HepG2 (cell line): Measurements from ENCODE around the gene PTPRE. TPM values are rescaled to one million over a fixed set of nuclear protein-coding genes. Genes with fewer than 3 reads are reported as not detected.

Experiments used
- ATAC-seq: fragments of 200-7000 bp; cut with Tn5 transposase; 3 replicates; pipeline ENCODE4 v1.9.1; 2020; ENCODE audit warnings: mild to moderate bottlenecking, moderate library complexity
- BruUV-seq: library from RNA; stranded (reverse); fragments of 400-500 nt; replicated peaks from 2 replicates; lab custom pipeline; 2021; lab: Mats Ljungman, UMichigan
- CTCF ChIA-PET: fragments of 300-600 bp; formaldehyde crosslinking; extraction: SDS; loops from one replicate; lab custom pipeline; 2021; ENCODE audit warnings: low total read pairs, inconsistent platforms, low intra/inter-chr PET ratio; lab: Yijun Ruan, JAX
- POLR2A ChIA-PET: fragments of 350-600 bp; sonication (Branson Sonifier 250); formaldehyde crosslinking; loops from one replicate; lab custom pipeline; 2020; ENCODE audit warnings: antibody characterized with exemption, inconsistent platforms; lab: Yijun Ruan, JAX
- DNase-seq: peaks from one replicate; pipeline ENCODE4 v3.0.0-alpha.2; 2015; ENCODE audit warnings: low spot score
- FAIRE-seq: peaks from 3 replicates; lab custom pipeline; 2011; peaks lifted over from hg19 to GRCh38; lab: Jason Lieb, UNC
- H2AFZ ChIP-seq: one replicate; pipeline ENCODE4 v1.6.1; 2011; ENCODE audit warnings: low read length, inconsistent platforms
- H3K27ac ChIP-seq: fragments of 300-600 bp; 3 replicates; pipeline ENCODE4 v1.8.0; 2011; ENCODE audit warnings: mixed run types, mild to moderate bottlenecking, mixed read lengths, low read length, inconsistent platforms; ENCODE audit not compliant: insufficient read depth; ENCODE audit errors: extremely low read length
- H3K27me3 ChIP-seq, 2 experiments: fragments of 200-600 bp in 1 of 2; 2 replicates in 1 of 2; 3 replicates in 1 of 2; pipeline versions ENCODE4 v1.6.0 to v1.8.0; 2011; ENCODE audit warnings: low read length in 2 of 2, mild to moderate bottlenecking in 2 of 2, moderate library complexity in 2 of 2, inconsistent platforms in 1 of 2; ENCODE audit not compliant: insufficient read depth in 2 of 2, control insufficient read depth in 1 of 2
- H3K36me3 ChIP-seq, 2 experiments: fragments of 200-600 bp in 1 of 2; replicated peaks in 1 of 2; 2 replicates in 1 of 2; 3 replicates in 1 of 2; pipeline versions ENCODE4 v1.5.1 to v1.8.0; 2011; ENCODE audit warnings: low read length in 2 of 2, inconsistent platforms in 1 of 2; ENCODE audit not compliant: insufficient read depth in 2 of 2, control insufficient read depth in 1 of 2
- H3K4me1 ChIP-seq: 2 replicates; pipeline ENCODE4 v1.5.1; 2012; ENCODE audit warnings: low read length, inconsistent platforms; ENCODE audit not compliant: insufficient read depth
- H3K4me2 ChIP-seq: 2 replicates; pipeline ENCODE4 v1.6.0; 2011; ENCODE audit warnings: low read depth, low read length, inconsistent platforms
- H3K4me3 ChIP-seq, 3 experiments: fragments of 200-600 bp in 1 of 3; sonication (generic), shearing (Covaris generic) in 1 of 3; replicated peaks in 1 of 3; 2 replicates each; pipeline ENCODE4 v1.5.1; 2011 to 2016; ENCODE audit warnings: low read length in 3 of 3, inconsistent platforms in 2 of 3, low read depth in 2 of 3, mild to moderate bottlenecking in 2 of 3, control low read depth in 1 of 3, mixed read lengths in 1 of 3; ENCODE audit not compliant: insufficient read depth in 1 of 3
- H3K79me2 ChIP-seq: one replicate; pipeline ENCODE4 v1.6.1; 2011; ENCODE audit warnings: low read length, inconsistent platforms; ENCODE audit not compliant: insufficient read depth
- H3K9ac ChIP-seq: 2 replicates; pipeline ENCODE4 v1.6.0; 2011; ENCODE audit warnings: mild to moderate bottlenecking, low read depth, low read length, inconsistent platforms; ENCODE audit not compliant: insufficient read depth
- H3K9me3 ChIP-seq: 2 replicates; pipeline ENCODE4 v1.5.1; 2012; ENCODE audit warnings: mild to moderate bottlenecking, low read length
- H4K20me1 ChIP-seq: 2 replicates; pipeline ENCODE4 v1.6.0; 2011; ENCODE audit warnings: inconsistent platforms, mild to moderate bottlenecking, low read length, moderate library complexity; ENCODE audit not compliant: insufficient read depth
- ERF ChIP-seq: IDR thresholded peaks from 2 replicates; pipeline ENCODE4 v1.6.1; 2018; ENCODE audit warnings: missing biosample characterization, missing genetic modification reagents
- HOXA7 ChIP-seq: sonication (generic); formaldehyde crosslinking; IDR thresholded peaks from 2 replicates; pipeline ENCODE4 v1.8.1; 2022; ENCODE audit warnings: mild to moderate bottlenecking, missing genetic modification reagents, moderate library complexity
- KDM5A ChIP-seq: fragments of 200-600 bp; sonication (generic); IDR thresholded peaks from 2 replicates; pipeline ENCODE4 v1.7.0; 2018; ENCODE audit warnings: antibody characterized with exemption, mild to moderate bottlenecking, low read length, borderline replicate concordance
- NR2C2 ChIP-seq: sonication (generic); formaldehyde crosslinking; IDR thresholded peaks from 2 replicates; pipeline ENCODE4 v1.4.0; 2020; ENCODE audit warnings: missing genetic modification reagents, mild to moderate bottlenecking, moderate library complexity, borderline replicate concordance
- RBFOX2 ChIP-seq: fragments of 200-400 bp; formaldehyde crosslinking; IDR thresholded peaks from 2 replicates; pipeline ENCODE4 v1.6.1; 2017; ENCODE audit warnings: low read depth, mild to moderate bottlenecking, low read length
- SIX1 ChIP-seq: sonication (generic); formaldehyde crosslinking; IDR thresholded peaks from 2 replicates; pipeline ENCODE4 v1.4.0; 2020; ENCODE audit warnings: missing genetic modification reagents, borderline replicate concordance
- SMAD1 ChIP-seq: sonication (generic); formaldehyde crosslinking; IDR thresholded peaks from 2 replicates; pipeline ENCODE4 v1.4.0; 2020; ENCODE audit warnings: missing genetic modification reagents, low read depth, mild to moderate bottlenecking, borderline replicate concordance
- TARDBP ChIP-seq: sonication (generic); formaldehyde crosslinking; IDR thresholded peaks from 2 replicates; pipeline ENCODE4 v1.8.0; 2022; ENCODE audit warnings: mild to moderate bottlenecking, missing genetic modification reagents
- ZNF205 ChIP-seq: IDR thresholded peaks from 2 replicates; pipeline ENCODE4 v1.6.1; 2018; ENCODE audit warnings: missing biosample characterization, missing genetic modification reagents
- WGBS: methylation state at CpG from one replicate; pipeline ENCODE4 v1.1.6; 2017; ENCODE audit warnings: low lambda C conversion rate; 5-methylcytosine and 5-hydroxymethylcytosine counted together
- in situ Hi-C: cut with HindIII; loops from 2 replicates; pipeline ENCODE4 v1.10.0; 2017; ENCODE audit warnings: low pct_unique_long_range_greater_than_20kb; ENCODE audit not compliant: extremely low pct_ligation_motif_present
- intact Hi-C: fragments of 100-400 bp; cut with micrococcal nuclease; formaldehyde crosslinking; loops from one replicate; pipeline ENCODE4 v1.10.0; 2022; ENCODE audit not compliant: unreplicated experiment
- polyA plus RNA-seq, 8 experiments: library from polyadenylated mRNA; depleted of rRNA in 3 of 8; stranded (reverse) in 7 of 8; unstranded in 1 of 8; fragments of >200 nt; fragmentation: Illumina TruSeq in 4 of 8; extraction: Trizol in 4 of 8; gene quantifications; 2 replicates each; pipeline versions ENCODE4 v1.2.1 to v1.2.3, GENCODE V29; 2011 to 2016; ENCODE audit warnings: low read depth in 4 of 8, missing spikeins in 1 of 8, mixed read lengths in 1 of 8; ENCODE audit not compliant: insufficient read depth in 1 of 8
- total RNA-seq, 5 experiments: library from RNA; depleted of rRNA; stranded (reverse); fragments of >200 nt; fragmentation: Illumina TruSeq; extraction: Trizol; gene quantifications; 2 replicates each; pipeline ENCODE4 v1.2.3, GENCODE V29; 2016; ENCODE audit warnings: low read depth in 1 of 5
- TF ChIP-seq, protein P1 (sequence below): sonication (generic); formaldehyde crosslinking; IDR thresholded peaks from 2 replicates; pipeline ENCODE4 v1.4.0; 2020; ENCODE audit warnings: missing genetic modification reagents
- TF ChIP-seq, protein P2 (sequence below): sonication (generic); formaldehyde crosslinking; IDR thresholded peaks from 2 replicates; pipeline ENCODE4 v1.4.0; 2020; ENCODE audit warnings: missing genetic modification reagents, borderline replicate concordance
- TF ChIP-seq, protein P3 (sequence below): sonication (generic); formaldehyde crosslinking; IDR thresholded peaks from 2 replicates; pipeline ENCODE4 v1.5.0; 2020; ENCODE audit warnings: mild to moderate bottlenecking, missing genetic modification reagents

PTPRE gene
- total and polyA plus RNA-seq, 2 of the 13 experiments (the other 11 are each of a cell fraction or from before 2014, with no cell fraction given) = 0.01 to 0.02 TPM

DNA sequence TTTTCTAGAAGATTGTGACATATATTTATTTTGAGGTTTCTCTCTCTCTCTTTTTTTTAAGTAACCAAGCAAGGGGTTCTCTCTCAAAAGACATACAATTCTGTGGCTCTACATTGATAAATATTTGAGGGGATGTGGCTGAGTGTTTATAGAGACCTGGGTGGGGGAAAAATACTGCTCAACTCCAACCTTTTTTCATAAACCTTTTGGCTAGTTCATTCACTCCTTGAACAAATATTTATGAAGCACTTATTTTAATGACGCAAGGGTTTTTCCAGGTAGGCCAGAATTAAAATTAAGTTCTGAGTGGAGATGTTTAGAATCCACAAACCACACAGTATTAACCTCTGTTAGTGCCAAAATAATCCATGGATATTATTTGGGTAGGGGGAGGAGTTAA lies 100.2 kb downstream of the PTPRE start (continued):
- TF ChIP-seq NR2C2 (CRISPR knock-in tag) = no peak
- TF ChIP-seq ZNF205 = no peak
- TF ChIP-seq SIX1 (CRISPR knock-in tag) = no peak
- TF ChIP-seq, protein P1, sequence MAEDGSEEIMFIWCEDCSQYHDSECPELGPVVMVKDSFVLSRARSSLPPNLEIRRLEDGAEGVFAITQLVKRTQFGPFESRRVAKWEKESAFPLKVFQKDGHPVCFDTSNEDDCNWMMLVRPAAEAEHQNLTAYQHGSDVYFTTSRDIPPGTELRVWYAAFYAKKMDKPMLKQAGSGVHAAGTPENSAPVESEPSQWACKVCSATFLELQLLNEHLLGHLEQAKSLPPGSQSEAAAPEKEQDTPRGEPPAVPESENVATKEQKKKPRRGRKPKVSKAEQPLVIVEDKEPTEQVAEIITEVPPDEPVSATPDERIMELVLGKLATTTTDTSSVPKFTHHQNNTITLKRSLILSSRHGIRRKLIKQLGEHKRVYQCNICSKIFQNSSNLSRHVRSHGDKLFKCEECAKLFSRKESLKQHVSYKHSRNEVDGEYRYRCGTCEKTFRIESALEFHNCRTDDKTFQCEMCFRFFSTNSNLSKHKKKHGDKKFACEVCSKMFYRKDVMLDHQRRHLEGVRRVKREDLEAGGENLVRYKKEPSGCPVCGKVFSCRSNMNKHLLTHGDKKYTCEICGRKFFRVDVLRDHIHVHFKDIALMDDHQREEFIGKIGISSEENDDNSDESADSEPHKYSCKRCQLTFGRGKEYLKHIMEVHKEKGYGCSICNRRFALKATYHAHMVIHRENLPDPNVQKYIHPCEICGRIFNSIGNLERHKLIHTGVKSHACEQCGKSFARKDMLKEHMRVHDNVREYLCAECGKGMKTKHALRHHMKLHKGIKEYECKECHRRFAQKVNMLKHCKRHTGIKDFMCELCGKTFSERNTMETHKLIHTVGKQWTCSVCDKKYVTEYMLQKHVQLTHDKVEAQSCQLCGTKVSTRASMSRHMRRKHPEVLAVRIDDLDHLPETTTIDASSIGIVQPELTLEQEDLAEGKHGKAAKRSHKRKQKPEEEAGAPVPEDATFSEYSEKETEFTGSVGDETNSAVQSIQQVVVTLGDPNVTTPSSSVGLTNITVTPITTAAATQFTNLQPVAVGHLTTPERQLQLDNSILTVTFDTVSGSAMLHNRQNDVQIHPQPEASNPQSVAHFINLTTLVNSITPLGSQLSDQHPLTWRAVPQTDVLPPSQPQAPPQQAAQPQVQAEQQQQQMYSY (CRISPR knock-in tag) = no peak
- TF ChIP-seq RBFOX2 = no peak
- no peak for TF ChIP-seq HOXA7
- TF ChIP-seq, all 625 proteins: peak for 0

DNA sequence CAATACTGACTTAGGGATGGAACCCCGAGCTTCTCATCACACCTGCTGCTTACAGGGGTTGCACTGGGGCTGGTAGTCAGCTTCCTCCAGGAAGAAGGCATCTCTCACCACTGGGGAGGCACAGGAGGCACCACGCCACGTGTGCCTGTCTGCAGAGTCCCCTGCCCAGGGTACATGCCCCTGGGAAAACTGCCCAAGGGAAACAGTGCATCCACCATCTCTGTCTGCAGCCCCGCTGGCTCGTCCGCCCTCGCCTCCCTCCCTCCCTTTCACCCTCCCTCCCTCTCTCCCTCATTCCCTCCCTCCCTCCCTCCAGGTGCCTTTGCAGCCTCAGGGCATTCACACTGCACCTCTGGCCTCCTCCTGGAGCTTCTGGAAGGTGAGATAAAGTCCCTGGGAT lies 101.1 kb downstream of the PTPRE start:
- Histone ChIP-seq H3K9ac (no peak overlapping the region), H3K4me3 (no peak overlapping the region), H4K20me1 (no peaks in the 10 kb centered on the region), H3K27me3 (peaks cover 0 to 36% of the 10 kb centered on the region in 2 experiments; a peak in 4 of 5 replicates), H3K4me2 (no peak overlapping the region), H3K27ac (no peak overlapping the region), H3K79me2 (no peaks in the 10 kb centered on the region), H3K9me3 (no peaks in the 10 kb centered on the region), H3K4me1 (no peaks in the 10 kb centered on the region), H2AFZ (no peak overlapping the region), H3K36me3 (no peaks in the 10 kb centered on the region)
- 8% methylated on average over 7 of the region's 7 CpGs for WGBS
- DNase-seq (no peak), ATAC-seq (no peak), FAIRE-seq (no peak)
- BruUV-seq = no TSS peak
- intact Hi-C loops = no loop called here
- in situ Hi-C loops = loop anchor here (25.0 kb wide), 1 partner anchor 296 kb away; no protein-coding TSS in a partner anchor
- ChIA-PET CTCF (no interaction called here), POLR2A (no interaction called here)
- TF ChIP-seq TARDBP (CRISPR knock-in tag) = no peak
- TF ChIP-seq, protein P2, sequence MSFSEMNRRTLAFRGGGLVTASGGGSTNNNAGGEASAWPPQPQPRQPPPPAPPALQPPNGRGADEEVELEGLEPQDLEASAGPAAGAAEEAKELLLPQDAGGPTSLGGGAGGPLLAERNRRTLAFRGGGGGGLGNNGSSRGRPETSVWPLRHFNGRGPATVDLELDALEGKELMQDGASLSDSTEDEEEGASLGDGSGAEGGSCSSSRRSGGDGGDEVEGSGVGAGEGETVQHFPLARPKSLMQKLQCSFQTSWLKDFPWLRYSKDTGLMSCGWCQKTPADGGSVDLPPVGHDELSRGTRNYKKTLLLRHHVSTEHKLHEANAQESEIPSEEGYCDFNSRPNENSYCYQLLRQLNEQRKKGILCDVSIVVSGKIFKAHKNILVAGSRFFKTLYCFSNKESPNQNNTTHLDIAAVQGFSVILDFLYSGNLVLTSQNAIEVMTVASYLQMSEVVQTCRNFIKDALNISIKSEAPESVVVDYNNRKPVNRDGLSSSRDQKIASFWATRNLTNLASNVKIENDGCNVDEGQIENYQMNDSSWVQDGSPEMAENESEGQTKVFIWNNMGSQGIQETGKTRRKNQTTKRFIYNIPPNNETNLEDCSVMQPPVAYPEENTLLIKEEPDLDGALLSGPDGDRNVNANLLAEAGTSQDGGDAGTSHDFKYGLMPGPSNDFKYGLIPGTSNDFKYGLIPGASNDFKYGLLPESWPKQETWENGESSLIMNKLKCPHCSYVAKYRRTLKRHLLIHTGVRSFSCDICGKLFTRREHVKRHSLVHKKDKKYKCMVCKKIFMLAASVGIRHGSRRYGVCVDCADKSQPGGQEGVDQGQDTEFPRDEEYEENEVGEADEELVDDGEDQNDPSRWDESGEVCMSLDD (CRISPR knock-in tag) = no peak
- TF ChIP-seq, protein P3, sequence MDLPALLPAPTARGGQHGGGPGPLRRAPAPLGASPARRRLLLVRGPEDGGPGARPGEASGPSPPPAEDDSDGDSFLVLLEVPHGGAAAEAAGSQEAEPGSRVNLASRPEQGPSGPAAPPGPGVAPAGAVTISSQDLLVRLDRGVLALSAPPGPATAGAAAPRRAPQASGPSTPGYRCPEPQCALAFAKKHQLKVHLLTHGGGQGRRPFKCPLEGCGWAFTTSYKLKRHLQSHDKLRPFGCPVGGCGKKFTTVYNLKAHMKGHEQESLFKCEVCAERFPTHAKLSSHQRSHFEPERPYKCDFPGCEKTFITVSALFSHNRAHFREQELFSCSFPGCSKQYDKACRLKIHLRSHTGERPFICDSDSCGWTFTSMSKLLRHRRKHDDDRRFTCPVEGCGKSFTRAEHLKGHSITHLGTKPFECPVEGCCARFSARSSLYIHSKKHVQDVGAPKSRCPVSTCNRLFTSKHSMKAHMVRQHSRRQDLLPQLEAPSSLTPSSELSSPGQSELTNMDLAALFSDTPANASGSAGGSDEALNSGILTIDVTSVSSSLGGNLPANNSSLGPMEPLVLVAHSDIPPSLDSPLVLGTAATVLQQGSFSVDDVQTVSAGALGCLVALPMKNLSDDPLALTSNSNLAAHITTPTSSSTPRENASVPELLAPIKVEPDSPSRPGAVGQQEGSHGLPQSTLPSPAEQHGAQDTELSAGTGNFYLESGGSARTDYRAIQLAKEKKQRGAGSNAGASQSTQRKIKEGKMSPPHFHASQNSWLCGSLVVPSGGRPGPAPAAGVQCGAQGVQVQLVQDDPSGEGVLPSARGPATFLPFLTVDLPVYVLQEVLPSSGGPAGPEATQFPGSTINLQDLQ = no peak
- TF ChIP-seq SMAD1 (CRISPR knock-in tag) = no peak
- no peak for TF ChIP-seq ERF (CRISPR knock-in tag)
- TF ChIP-seq KDM5A = no peak
